Activated T-helper 9 cell treated with anti-CD3 and anti-CD28 coated beads, Interleukin-2, amount 50 U/mL, for 16 hours (primary cell): ENCODE results near the gene DSCAML1.

Source experiments
- DNase-seq: peaks from one replicate; pipeline ENCODE4 v3.0.0-alpha.2; 2020; ENCODE audit warnings: low read depth

The DSCAML1 gene

DNA sequence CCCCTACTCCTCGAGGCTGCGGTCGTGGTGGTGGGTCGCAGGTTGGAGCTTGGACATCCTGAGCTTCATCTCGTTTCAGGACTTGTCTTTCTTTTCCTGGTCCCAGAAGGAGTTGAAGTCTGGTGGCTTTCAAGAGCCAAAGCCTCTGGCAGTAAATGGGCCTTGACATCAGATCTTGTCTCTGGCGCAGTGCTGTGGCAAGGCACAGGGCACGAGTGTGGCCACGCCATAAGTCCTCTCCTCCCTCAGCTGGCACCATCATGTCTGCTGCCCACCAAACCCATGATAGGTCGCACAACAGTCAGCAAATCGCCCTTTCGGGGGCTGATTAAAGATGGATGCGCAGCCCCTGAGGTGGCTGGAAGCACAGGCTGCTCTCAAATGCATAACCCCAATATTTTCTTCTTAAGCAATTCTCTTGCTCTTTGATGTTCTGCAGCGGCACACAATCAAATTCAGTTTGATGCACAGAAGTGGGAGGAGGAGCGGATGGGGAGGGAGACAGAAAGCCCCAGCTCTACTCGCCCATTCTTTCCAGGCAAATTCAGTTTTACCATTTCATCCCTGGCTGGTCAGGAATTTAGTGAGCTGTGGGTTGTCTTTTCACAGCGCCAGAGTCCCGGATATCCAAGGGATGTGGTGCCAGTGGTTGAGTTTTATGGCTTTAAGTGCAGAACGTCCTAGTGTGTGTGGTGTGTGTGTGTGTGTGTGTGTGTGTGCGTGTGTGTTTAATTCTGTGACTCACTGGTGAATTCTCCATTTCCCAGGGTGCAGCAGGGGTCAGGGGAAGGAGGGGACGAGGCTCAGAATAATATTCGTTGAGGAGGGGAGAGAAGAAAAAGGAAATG, 162.0 kb downstream of the DSCAML1 start:
- DNase-seq, result no peak

DNA sequence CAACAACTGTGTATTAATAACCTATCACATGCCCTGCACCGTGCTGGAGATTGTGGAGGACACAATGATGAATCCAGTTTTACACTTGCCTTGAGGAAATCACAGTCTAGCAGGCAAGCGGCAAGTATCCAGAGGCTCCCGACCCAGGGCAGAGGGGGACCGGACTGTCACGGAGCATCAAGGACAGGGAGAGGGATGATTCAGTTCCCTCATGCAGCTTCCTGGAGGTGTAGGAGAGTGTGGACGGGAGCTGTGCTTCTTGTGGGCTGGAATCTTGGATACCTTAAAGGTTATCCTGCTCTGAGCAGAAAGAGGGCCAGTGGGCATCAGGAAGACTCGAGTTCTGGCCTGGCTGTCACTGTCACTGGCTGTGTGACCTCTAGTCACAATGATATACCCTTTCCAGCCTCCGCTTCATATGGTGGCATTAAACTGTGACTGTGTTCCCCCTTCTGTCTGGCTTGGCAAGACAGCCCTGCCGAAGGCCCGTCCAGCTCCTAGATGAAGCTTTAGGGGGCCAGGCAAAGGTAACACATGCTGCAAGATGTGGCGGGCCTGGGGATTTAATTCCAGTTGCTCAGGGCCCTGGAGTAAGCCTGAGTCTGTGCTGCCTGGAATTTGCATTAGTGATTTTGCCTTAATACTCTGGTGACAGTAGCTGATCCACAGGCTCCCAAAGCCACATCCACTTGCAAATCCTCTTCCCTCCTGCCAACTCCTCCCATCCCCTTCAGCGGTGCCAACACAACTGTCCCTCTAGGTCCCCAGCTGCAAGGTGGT, 162.8 kb downstream of the DSCAML1 start:
- no peak for DNase-seq

DNA sequence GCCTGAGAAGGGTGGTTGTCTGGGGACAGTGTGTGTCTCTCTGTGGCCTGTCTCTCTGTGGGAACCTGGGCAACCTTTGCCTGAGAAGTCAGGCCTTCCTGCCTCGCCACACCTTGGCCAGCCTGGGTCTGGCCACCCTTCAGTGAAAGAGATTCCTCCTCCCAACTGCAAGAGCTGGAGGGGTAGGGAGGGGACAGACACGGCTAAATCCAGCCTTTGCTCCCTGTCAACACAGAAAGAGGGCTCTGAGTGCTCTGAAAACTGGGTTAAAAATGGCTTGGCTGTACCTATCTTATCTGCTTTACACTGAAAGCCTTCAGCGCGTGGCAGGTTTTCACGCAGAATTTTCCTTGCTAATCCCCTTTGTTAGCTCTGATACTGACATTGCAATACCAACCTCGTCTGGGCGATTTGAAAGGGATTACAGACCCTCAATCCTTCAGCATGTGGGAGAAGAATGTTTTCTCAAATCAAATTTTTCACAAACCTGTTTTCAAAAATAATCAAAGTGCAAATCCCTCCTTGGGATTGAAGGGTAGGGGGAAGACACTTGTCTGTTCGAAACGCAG, 163.7 kb downstream of the DSCAML1 start:
- no peak for DNase-seq

DNA sequence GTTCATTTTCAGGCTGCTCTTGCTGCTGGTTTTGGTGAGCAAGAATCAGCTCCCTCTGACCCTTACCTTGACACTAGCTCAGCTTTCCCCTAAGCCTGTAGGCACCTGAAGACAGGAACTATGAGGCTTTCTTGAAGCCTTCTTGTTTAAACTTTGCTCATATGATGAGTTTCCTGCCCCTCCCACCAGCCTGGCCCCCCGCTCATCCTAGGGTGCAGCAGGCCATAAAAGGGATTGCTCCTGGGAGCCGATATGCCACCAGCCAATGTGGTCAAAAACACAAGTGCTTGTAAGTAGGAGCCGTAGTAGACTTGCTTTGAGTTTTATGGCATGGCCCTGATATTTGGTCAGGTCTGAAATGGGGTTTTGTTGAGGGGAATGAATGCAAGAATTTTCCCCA, 164.7 kb downstream of the DSCAML1 start:
- DNase-seq, result no peak

DNA sequence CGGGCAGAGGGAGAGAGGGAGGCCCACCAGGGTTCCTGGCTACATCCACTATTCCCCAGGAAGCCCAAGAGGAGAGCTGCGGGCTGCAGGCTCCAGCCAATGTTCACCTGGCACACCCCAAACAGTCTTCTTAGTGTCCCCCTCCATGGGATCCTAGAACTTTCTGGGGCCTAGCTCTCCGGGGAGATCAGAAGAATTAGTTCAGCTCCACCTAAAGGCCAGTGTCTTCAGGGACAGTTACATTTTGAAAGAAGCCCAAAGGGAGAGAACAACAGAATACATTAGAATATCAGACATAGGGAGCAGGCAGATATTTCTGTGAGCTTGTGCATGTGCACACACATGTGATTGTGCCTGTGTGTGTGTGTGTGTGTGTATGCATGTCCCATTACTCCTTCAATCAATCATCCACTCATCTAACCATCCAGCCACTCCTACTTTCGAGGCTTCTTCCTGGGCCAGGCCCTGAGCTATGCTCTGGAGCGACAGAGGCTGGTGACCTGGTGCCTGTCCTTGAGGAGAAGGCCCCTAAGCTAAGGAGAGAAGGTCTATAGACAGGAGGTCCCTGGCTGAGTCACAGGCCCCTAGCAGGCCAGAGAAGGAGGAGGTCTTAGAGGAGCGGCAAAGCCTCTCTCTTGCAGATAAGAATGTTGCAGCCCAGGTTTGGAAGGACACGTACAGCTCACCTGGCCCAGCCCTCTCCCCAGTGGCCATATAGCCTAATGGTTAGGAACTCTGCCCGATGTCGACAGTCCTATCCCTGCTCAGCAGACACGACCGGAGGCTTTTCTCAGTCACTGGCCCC, 165.5 kb downstream of the DSCAML1 start:
- no peak for DNase-seq

DNA sequence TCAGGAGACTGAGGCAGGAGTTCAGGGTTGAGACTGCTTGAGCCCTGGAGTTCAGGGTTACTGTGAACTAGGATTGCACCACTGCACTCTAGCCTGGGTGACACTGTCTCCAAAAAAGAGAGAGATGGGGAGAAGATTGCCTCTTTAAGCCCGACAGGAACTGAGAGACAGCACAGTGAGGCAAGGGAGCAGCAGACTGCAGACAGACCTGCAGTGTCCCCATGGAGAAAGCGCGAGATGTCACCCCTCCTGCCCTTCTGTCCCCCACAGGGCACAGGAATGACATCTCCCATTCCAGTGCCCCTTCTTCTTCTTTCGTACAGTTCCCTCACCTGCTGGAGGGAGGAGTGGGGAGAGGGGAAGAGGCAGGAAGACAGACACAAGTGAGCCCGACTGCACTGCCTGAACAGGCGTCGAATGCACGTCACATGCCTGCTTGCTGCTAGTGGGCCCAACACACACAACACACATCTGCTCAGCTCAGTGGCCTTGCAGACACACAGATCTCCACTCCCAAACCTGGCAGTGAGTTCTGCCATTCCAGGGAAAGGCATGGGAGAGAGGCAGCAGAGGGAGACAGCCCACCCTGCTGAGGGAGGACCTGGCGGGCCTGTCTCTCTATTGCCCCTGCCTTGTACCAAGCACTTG, 167.0 kb downstream of the DSCAML1 start:
- no peak for DNase-seq

DNA sequence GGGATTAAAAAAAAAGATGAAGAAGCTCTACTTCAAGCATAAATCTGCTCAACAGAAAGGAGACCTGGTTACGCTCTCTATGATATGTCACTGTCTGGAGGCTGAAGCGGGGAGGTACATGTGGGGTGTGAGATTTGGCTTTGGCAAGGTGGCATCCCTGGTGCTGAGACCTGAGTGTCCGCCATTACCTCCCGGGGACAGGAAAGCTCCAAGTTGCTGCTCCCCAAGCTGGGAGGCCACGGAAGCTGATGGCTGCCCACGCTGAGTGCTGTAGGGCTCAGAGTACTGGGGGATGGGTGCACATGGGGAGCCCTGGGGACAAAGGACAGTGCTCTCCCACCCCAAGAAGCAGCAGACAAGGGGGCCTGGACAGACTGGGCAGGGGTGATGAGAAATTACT, 167.9 kb downstream of the DSCAML1 start:
- no peak for DNase-seq

DNA sequence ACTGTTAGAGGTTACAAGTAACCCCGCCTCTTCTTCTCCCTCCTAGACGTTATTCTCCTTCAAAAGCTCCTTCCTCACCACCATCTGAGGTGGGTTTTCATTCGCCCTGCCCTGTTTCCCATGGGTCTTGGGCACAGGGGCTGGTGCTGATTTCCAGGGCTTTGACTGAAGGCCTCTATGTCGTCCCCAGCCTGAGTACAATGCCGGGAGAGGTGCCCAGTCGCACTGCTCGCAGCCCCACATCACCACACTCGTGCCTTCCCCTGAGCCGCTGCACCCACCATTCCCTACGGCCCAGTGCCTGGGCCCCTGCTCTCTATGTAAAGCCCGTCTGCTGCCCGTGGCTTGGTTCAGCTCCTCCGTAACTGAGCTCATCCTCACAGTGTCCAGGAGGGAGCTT, 169.8 kb downstream of the DSCAML1 start:
- no peak for DNase-seq

DNA sequence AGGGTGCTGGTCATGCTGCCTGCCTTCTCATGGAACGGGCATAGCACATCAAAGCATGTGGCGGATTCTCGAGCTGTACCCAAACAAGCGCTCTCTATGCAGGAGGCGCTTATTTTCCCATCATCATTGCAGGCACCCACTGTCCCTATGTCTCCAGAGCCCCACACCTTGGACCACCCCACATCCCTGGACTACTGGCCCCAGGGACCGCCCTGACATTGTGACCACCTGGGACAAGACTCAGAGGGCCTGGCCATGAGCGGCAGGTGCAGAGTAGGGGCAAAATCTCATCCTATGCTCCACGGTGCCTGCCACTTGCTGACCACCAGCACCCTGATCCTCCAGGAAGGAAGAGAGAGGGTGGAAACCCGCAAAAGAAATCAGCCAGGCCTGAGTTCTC, 170.4 kb downstream of the DSCAML1 start:
- DNase-seq, result no peak

DNA sequence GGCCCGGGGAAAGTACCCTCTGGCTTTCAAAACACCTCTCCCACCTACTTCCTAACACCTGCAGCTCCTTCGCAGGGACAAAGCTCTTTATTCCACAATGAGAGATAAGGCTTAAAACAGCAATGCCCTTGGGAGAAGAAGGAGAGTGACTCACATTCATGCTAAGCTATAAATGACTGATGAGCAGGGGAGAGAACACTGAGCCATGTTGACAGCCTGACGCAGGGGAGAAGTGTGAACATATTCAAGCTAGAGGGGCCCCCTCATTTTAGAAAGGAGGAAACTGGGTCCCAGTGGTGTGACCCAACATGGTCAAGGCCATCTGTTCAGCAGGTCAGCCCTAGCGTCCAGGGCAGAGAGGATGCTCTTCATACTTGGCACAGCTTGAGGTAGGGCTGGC, 171.8 kb downstream of the DSCAML1 start:
- no peak for DNase-seq

DNA sequence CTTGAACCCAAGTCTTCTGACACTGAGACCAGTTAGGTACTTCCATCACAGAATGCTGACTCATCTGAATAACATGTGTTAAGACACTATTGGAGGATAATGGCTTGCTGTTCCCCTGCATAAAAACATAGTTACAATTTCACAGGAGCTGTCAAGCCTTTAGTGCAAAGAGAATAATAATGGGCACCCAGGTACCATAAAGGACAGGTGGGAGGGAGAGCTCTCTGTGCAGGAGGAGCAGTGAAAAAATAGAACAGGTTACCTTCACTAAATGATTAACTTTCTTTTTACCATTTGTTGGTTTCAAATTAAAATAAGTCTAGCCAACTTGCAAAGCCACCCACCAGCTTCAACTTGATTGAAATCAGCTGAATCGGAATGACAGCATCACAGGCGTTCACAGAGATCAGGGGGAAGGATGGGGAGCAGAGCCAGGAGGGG, 173.2 kb downstream of the DSCAML1 start:
- DNase-seq, result no peak

DNA sequence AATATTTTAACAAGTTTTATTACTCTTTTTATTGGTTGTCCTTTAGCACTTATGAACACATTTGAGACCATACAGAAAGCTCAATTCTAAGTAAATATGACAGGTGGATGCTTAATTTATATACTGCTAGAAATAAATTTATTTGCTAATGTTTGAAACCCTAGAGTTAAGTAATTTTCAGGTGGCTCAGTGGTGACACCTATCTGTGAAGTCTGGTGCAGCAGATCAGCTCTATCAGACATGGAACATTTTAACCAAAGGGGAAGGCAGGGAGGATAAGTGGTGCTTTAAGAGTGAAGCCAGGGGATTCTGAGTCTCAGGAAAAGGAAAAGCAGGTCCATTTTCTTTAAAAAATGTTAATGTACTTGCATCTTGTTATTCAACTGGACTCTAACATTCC, 175.8 kb downstream of the DSCAML1 start:
- DNase-seq, result no peak

DNA sequence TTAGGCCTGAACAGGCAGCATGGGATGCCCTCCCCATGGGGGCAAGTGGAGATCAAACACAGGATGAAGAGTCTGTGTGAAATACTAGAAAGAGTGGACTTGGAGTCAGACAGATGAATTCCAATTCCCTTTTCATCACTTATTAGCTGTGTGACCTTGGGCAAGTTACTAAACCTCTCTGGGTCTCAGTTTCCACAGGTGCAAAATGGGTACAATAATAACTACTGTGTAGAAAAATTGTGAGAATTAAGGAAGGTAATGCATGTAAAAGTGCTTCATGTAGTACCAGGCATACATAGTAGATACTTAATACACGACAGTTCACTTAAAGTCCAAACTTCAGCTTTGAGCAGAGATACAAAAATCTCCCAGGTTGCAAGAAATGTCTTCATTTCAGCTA, 176.4 kb downstream of the DSCAML1 start:
- DNase-seq, result no peak

DNA sequence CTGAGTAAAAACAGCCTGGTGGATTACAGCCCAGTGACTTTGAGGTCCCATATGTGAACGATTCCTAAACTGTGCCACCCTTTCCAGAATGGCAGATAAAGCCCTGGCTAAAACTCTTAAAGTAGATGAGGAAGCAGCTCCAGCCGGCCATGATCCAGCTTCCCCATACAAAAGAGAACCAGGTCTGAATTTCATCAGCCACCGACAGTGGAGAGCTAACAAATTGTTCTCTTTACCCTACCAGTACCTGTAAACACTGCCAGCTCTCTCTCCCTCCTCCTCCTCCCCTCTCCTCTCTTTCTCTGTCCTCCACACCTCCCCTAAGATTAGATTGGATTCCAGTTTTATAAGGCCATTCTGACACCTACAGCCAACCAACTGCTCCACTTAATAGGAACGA, 176.9 kb downstream of the DSCAML1 start:
- no peak for DNase-seq

DNA sequence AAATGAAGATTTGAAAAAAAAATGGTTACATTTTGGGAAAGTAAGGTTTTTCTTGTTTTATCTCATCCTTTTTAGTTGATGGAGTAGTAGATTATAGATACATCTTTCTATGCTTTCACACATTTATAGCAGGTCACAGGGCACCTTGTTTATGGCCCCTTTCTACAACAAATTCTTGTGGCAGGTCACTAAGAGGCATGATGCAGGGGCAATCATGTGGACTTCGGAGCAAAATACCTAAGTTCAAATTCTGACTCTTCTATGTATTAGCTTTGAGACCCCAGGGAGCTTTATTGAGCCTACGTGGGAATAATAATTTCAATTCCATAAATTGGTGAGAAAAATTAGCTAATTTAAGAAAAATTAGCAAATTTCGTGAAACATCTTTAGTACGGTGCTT, 177.4 kb downstream of the DSCAML1 start:
- DNase-seq, result no peak

DNA sequence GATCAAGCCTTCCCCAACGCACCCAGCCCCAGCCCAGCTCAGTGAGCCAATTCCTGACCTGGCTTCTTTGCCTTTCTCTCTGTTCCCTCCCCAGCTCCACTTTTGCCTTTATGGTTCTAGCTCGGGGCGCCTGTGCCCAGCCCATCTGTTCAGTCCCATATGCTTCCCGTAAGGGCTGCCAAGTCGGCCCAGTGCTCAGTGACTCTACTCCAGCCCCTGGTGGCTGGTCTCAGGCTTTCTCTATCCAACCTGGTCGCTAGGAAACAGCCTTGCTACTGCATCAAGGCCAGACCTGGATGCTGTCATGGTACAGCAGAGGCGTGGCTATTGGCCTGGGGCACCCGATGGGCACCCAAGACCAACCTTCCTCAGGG, 178.0 kb downstream of the DSCAML1 start:
- no peak for DNase-seq

DNA sequence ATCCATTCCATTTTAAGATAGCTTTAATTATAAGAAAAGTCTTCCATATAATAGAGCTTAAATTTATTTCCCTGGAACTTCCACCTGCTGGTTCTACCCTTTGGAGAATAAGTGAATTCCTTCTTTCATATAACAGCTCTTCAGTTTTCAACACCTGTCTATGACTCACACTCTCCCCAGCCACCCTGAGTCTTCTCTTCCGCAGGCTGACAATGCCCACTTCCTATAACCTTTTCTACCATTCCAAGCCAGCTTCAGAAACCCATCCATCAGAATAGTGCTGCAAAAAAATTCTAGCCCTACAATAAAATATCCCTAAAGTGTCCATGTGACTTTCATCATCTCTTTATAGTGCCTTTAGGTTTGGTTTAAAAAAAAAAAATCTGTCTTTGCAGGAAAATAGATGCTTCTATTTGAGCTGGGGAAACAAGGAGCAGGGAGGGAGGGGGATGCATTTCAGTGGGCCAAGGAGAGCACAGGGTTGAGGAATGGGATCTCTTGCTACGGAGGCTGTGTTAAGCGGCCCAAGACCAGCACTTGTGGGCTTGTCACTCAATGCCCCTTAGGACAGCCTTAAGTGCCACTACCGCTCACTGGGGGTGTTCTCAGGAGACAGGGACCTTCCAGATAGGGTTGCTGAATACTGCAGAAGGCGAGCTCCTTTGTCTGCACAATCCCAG, 178.6 kb downstream of the DSCAML1 start:
- DNase-seq, result no peak

DNA sequence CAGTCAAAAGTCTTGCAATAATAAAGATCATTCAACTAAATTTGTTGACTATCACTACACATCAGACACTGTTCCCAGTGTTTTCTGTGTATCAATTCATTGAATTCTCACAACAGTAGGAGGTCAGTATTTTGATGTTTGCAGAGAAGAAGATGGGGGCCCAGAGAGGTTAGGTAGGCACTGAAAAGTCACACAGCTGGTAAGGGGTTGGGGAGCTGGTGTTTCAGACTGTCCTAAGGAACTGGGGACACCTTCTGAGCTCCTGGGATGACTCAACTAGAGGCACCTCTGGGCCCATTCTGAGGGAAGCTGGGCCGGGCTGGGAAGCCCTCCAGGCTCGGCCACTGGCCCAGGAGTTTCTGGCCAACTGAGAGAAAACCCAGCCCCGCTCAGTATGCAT, 180.0 kb downstream of the DSCAML1 start:
- DNase-seq, result no peak

DNA sequence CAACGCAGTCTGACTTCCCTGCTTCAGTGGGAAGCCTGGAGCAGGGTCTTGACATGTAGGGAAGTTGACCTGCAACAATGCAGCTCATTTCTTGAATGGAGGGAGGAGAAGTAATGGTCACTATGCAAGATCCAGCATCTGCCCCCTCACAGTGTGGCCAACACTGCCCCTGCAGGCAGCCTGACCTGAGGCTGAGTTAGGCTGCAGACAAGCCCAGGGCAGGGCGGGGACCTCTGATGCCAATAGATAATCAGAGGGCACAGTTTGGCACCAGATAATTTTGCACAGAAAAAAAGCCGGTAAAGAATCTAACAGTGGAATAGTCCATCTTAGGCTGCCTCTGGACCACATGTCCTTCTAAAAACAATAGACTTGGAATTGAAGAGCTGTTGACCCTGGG, 182.3 kb downstream of the DSCAML1 start:
- no peak for DNase-seq

DNA sequence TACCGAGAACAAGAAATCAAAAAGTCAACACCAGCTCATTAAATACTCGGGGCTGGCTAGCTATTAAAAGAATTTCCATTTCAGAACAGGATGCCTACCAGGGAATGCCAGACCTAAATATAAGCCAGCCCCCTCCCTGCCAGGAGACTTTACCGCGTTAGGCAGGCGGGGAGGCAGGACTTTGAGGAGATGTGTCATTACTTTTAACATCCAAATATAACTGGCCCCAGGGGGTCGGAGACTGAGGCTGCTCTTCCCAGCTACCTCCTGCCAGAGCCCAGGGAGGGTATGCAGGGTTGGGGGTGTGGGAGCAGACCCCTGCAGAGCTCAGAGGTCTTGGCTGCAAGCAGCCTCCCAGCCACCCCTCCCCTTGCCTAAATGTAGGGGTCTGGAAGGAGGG, 183.5 kb downstream of the DSCAML1 start:
- no peak for DNase-seq

DNA sequence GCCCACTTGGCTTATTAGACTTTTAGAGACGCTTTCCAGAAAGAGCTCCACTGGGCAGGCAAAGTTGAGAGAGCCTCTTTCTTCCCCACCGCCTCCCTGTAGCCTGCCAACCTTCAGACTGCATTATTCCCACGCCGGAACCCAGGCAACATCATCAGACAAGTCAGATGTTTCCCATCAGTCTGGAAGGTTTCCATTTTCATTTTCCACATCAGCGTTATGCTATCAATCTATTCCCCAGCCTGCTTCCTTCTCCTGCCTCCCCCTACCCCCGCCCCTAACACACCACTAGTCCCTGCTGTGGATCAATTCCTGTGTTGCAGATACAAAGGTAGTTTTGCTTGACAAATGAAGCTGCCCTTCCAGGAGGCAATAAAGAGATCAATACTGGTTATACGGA, 184.8 kb downstream of the DSCAML1 start:
- no peak for DNase-seq
